Activated T-cell treated with anti-CD3 and anti-CD28 coated beads, Interleukin-2, amount 50 U/mL, for 48 hours (primary cell): Measurements from ENCODE around the gene TBC1D22A.
"Not testable (repeated sequence)": the region's sequence is repeated elsewhere in the genome, so short reads cannot be mapped to it uniquely, and the experiment has no call there.

Source experiments
- DNase-seq, 2 experiments: peaks; one replicate each; pipeline ENCODE4 v3.0.0-alpha.2; 2020

TBC1D22A gene

DNA sequence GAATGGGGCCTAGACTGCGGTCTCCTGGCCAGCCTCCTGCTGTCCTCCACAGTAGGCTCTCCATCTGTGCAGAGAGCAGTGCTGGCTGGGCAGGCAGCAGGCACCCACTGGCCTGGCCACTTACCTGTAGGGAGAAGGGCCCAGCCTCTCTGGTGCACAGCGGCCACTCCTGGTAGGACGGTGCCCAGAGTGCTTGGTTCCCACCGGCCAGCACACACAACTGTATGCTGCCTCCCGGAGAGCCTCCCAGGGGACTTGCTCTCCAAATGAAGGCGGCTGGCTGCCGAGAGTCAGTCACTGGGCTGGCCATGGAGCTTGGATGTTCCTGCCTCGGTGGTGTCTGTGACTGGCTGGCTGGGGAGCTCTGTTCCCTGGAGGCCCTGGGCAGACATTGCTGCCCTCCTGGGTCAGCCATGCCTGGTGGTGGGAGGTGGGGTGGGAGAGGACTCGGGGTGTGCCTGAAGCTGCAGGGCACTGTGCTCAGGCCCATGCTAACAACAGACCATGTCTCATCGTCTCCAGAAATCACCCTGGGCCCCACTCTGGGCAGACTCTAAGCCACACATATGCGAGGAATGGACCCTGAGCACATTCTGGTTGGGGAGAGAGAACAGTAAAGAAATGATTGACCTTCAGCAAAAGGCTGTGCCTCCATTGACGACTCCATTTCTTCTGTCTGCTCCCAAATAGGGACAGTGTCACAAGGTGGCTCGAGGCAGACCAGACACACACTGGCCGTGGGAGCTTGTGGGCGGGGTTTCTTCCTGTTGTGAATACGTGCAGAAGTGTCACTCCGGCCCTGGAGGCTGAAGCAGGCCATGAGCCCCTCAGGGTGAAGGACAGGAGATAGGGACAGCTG is 350.8 kb downstream of the TBC1D22A start:
- no peak for DNase-seq

DNA sequence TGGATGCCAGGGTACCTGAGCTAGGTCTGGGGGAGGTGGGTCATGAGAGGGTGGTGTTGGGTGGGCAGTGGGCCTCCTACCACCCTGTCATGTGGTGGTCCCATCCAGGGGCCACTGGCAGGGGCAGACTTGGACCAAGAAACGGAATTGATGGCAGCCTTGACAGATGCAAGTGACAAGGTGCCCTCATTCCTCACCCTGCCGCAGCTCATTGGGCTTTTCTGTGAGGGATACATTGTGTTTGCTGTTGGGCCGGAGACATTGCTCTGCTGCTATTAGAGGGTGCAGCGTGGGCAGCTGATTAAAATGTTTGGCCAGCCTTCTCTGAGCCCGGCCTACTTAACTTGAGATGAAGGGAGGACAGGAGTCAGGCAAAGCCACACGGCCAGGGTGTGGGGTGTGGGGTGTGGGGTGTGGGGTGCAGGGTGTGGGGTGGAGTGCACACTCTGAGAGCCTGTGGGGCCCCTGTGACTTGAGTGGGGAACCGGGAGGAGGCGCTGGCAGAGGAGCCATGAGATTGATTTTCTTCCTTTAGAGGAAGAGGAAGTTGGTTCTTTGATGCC is 351.5 kb downstream of the TBC1D22A start:
- DNase-seq = no peak

DNA sequence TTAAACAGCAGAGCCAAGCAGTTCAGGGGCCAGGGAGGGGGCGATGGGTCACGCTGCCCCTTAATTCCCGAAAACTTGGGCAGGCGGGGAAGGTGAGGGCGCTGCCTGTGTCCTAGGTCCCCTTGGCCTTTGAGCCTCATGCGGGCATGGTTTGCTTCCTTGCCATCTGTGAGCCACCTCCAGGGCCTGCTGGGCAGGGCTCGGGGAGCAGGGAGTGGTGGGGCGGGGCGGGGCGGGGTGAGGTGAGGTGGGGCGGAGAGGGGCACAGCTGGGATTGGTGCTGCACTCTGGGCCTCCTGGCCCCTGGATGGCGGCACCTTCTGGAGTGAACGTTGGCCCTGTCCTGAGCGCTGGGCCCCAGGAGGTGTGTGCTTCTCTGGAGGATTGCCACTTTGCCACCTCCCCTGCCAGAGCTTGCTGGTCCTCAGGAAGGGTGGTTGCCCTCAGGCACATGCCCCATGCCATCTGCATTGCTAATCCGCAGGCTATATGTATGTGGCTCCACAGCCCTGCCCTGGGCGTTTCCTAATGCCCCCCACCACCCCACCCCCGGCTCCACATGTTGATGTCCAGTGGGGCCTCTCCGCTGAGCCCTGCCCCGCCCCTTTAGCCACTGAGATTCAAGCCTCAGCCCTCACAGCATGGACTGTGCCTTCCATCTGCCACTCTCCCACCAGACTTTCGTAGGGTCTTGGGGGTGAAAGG is 352.5 kb downstream of the TBC1D22A start:
- DNase-seq = no peak

DNA sequence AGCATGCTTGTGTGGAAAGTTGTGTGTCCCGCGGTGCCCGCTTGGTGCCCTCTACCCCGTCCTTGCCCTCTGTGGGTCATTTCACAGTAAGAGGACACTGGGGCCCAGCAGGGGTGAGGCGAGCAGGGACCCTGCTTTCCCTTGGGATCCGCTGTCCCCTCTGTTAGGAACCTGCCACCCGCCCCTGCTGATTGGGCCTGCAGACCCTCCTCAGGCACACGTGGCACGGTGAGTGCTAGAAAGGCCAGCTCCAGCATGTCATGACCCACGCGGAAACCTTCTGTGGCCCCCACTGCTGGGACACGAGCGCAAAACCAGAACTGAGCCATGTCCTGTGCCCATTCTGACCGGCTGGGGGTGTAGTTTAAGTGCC is 353.1 kb downstream of the TBC1D22A start:
- DNase-seq = no peak

DNA sequence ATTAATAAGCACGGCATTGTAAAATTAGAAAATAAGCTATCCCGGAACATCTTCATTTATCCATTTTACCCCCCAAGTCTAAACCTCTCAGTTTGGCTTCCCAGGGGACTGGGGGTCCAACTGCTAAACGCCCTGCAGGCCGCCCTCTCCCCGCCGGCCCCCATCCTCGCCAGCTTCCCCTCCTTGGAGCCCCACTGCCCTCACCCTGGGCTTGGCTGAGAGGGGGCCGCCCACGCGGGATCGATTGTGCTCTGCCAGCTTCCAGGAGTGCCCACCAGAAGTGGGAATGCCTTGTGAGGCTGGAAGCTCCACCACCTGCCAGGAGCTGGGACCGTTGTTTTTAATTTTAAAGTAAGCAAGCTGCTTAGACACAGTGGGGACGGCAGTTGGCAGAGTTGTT is 353.5 kb downstream of the TBC1D22A start:
- no peak for DNase-seq

DNA sequence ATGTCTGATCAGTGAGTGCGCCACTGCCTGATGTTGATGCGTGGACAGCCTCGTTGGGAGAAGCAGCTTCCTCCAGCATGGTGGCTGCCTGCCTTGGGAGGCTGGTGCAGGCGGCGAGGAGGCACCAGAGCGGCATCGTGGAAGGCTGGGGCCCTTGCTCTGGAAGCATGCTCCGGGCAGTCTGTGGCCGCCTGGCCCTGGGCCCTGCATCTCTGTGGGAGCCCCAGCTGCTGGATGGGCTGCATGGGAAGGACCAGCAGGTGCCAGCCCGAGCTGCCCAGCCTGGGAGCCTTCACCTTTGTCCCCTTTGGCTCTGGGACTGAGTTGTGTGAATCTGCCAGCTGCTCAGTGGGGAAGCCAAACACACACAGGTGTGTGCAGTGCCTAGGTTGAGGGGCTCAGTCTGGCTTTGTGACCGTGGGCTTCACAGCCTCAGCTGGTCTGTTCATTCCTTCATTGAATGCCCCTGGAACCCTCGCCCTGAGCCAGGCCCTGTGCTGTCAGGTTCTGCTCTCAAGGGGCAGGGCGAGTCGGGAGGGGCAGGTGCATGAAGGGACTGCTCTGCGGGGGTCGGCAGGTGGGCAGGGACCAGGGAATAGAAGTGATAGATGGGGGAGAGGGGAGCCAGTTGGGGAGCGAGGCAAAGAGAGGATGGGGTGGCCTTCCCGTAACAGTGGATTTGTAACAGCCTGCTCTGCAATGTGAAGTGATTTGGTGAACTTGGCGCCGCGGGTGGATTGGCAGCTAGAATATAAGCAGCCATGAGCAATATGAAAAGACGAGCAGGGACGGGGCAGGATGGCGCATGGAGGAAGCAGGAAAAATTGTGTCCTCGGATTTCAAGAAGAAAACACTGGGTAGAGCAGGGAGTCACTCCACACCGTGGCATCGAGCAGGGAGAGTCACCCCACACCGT is 354.2 kb downstream of the TBC1D22A start:
- DNase-seq = no peak

DNA sequence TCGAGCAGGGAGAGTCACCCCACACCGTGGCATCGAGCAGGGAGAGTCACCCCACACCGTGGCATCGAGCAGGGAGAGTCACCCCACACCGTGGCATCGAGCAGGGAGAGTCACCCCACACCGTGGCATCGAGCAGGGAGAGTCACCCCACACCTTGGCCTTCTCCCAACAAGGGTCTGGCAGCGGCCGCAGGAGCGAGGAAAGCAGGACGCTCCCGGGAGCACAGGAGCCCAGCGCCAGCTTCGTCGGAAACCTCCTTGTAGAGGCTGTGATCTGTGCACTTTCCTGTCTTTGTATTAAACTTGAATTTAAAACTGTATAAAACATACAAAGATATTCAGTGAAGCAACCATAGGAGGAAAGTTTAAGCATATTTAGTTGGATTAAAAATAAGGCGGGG is 355.0 kb downstream of the TBC1D22A start:
- not testable (repeated sequence) for DNase-seq

DNA sequence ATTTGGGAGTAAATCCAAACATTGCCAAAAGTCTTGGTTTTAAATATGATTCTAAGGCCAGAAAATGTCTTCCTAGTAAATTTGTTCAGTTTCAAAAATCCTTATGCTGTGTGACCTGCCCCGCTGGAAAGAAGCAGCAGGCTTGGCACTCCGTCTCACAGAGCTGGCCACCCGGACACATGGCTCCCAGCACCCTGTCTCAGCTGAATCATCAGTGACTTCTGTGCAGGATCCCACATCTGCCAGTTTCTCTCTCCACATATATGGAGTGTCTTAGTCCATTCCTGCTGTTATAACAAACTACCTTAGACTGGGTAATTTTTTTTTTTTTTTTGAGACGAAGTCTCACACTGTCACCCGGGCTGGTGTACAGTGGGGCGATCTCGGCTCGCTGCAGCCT is 356.7 kb downstream of the TBC1D22A start:
- no peak for DNase-seq

DNA sequence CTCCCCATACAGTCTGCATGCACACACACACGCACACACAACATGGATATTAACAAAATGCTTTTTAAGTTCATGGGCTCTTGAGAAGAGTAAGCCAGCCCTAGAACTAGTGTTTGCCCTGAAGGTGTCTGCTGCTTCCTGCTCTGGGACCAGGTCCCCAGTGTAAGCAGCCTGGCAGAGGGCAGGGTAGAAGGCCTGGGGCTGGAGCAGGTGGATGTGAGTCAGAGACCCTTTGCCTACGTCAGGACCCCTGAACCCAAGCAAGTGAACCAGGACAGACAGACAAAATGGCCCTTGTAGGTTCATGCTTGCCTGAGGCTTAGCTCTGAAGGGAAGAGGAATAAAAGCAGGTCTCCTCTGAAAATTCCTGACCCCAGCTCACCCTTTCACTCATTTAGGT is 357.9 kb downstream of the TBC1D22A start:
- no peak for DNase-seq

DNA sequence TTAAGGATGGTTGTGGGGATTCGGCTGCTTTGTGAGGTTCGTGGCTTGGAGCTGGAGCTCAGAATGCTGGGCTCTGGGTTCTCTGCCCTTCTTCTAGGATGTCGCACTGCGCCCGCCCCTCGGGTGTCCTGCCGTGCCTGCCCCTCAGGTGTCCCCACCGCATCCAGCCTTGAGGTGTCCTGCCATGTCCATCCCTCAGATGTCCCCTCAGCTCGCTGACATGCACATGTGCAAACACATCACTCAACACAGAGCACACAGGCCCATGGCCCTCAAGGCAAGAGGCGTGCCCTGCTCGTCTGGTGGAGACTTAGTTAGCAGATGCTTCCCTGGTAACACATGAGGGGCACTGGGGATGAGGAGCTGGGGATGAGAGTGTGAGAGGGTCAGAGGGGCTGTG is 359.3 kb downstream of the TBC1D22A start:
- no peak for DNase-seq

DNA sequence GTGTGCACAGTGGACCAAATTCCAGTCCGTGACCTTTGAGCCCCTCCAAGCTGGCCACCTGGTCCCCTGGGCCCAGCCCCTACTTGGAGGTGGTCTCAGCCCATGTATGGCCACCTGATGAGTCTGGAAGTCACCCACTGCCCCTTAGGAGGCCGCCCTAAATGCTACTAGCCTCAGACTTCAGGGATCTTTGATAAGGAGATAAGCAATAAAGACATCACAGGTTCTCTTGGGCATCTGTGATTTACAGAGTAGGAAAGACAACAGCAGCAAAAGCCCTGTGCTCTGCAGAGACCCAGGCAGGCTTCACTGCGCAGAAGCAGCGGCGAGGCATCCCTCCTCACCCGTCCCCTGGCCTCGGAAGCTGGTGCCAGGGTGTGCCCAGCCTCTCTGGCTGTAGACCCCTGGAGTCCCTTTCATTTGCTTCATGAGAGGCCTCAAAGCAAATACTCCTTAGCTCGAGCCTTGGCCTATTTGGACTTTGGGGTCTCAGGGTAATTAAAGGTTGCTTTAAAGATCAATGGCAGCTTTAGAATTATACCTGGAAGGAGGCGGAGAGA is 360.1 kb downstream of the TBC1D22A start:
- no peak for DNase-seq

DNA sequence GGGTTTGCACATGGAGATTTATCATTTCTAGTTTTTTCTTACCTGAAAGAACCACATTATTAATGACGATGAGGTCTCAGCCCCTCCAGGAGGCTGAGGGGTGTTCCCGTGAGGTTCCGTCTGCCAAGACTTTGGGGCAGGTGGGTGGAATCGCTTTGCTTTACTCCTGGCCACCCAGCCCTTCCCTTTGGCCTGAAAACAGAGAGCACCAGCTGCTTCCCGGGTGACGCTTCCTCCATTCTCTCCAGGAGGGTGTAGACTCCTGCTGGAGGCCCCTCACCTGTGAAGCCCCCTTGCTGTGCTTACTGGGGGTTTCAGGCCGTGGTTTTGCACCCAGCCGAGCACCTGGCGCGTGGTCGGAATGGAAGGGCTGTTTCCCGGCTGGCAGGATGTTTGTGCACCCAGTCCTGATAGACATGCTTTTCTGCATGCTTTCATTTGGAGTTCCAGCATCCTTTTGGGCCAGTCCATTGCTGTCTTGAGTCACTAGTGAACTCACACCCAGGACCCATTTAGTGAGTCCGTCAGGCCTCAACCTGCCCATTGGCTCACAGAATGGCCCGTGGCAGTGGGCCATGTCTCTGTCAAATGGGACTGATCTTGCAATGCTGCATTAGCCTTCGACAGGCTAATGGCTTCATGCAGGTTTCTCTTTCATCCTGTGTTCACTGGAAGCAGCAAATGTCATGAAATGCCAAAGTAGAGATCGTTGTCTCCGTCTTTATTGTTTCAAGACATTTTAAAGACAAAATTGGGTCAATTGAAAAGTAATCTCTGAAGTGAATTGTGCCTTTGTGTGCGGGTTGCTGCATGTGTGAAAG is 360.8 kb downstream of the TBC1D22A start:
- DNase-seq = no peak

DNA sequence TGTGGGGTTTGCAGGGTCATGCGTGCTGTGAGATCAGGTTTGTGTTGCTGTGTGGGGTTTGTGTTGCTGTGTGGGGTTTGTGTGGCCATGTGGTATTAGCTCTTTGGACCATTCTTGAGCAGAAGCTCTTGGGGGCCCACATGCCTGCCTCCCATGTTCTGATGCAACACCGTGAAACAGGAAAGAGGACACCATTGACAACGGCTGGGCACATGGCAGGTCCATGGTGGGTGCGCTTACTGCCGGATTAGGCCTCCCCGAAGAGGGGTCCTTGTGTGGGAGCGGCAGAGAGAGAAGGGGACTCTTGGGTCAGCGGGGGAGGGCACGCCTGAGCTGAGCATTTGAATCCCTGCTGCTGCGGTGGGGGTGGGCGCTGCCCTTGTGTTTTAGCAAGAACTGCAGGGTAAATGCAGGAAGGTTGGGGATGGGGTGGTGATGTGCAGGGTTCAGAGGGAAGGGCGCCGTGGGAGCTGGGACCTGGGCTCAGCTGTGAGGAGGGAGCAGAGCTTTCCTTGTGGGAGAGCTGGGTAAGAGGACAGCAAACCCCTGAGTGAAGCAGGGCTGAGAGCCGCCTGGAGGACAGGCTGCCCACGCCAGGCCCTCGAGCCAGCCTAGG is 361.5 kb downstream of the TBC1D22A start:
- no peak for DNase-seq

DNA sequence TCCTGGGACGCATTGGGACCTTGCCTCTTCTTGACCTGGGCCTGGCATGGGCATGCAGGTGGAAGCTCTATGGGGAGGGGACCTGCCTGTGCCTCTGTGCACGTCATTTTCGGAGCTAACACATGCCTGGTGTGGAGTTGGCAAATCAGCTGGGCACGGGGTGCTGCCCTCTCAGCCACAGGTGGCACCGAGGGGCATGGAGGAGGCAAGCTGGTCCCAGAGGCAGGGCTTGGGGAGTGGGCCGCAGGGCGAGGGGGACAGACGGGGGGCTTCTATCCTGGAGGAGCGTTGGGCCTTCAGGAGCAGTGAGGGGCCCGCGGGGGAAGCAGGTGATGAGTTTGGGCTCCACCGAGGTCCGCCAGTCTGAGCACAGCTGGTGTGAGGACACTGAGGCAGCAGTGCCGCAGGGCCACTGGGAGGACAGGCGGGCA is 362.0 kb downstream of the TBC1D22A start:
- no peak for DNase-seq

DNA sequence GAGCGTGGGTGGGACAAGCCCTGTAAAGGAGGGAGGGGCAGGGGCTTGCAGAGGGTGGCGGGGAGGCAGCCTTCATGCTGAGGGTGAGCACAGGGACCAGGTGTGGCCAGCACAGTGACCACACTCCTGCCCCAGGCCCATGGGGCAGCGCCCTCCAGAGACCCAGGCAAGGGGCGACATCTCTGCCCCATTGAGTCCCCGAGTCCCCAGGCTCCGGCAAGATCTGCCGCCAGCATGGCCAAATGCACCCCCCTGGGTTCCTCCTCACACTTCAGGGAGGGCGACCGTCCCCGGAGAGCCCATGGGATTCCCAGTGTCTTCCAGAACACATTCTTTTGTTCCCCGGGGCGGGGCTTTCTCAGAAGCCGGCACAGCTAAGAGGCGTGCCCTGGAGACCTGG is 362.5 kb downstream of the TBC1D22A start:
- DNase-seq = no peak

DNA sequence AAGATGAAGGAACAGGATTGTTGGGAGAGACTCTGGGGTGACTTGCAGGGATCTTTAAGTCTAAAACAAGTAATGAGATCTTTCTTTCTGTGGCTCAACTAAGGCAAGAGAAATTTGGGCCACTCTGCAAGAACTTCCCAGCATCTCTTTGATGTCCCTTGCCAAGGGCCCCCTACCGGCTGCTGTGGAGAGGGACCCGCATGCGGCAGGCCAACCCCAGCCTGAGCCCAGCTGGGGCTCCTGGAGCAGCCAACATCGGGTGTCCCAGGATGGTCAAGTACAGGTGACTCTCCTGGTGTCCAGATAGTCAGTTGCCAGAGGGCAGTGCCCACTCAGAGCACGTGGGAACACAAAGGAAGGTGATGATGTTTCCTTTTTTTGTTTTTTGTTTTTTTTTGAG is 363.2 kb downstream of the TBC1D22A start:
- no peak for DNase-seq

DNA sequence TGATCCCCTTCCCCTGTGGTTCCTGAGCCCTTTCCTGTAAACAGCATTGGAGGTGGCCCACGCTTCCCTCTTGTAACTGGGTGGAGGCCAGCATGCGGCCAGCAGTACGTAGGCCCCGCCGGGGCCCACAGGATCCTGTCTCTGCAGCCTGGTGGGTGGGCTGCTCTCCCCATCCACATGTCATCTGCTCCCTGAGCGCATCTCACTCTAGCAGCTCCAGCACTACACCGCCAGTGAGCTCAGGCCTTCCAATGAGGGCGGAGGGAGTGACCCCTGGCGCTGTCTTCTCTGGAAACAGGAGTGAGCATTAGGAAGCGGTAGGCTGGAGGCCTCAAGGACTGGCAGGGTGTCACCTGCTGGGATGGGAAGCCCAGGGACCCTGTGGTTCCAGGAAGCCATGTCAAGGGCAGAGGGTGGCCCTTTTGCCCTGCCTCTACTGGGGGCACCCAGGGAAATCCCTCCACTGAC is 363.9 kb downstream of the TBC1D22A start:
- DNase-seq = no peak

DNA sequence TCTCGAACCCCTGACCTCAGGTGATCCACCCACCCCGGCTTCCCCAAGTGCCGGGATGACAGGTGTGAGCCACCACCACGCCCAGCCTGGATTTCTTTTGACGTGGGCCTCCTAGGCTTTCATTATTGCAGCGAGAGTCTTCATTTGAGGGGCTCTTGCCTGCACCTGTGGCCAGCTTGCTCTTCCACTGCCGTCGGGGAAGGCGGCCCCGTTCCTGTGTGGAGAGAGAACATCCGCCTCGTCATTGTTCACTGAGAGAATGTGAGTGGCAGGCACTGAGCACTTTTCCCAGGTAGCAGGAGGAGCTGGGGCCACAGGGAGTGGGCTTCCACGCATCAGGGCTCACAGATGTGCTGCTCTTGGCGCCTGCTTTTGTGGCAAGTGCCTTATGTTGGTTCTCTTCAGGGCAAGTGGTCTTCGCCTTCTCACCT is 365.0 kb downstream of the TBC1D22A start:
- DNase-seq = no peak

DNA sequence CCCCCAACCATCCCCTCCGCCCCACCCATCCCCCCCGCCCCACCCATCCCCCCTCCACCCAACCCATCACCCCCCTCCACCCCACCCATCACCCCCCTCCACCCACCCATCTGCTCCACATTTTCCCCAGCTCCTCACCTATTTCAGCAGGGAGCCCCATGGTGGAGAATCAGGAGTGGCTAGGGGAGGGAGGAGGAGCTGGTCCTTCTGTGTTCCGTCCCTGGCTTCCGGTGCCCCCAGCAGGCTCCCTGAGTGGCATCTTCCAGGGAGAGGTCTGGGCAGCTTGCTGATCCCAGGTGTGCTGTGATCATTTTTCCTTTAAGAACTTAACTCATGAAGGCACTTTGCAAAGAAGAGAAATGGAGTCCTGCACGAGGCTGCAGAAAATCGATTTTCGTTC is 365.8 kb downstream of the TBC1D22A start:
- no peak for DNase-seq

DNA sequence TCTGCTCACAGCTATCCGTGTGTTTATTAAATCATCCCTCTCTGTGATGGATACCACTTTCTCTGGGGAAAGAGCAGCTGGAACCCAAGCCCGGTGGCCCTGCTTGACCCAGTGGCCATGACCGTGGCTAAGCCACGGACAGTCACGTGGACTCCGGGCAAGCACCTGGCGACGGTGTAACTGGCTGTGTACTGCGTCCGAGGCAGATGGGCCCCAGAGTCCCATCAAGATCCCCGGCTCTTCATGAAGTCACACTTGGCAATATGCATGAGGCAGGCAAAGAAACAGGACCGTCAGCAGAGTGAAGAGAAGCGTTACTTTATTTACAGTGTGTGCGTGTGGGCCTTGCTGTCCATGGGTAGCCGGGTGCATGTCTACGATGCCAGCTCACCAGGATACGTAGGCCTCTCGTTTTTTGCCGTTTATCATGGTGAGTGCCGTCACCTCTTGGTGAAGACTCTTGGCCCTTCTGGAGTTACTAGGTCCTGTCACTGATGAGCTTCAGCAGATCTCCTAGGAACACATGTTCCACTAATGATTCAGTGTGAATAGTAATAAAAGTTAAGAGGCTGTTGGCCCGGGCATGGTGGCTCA is 366.3 kb downstream of the TBC1D22A start:
- no peak for DNase-seq
